Activated B cell treated with CpG ODN at 0.5 μM for 24 hours (primary cell): ENCODE results near the gene ADAMTS12. TPM values are rescaled to one million over a fixed set of nuclear protein-coding genes. Genes with fewer than 3 reads are reported as not detected.
"Not testable (repeated sequence)": the region's sequence is repeated elsewhere in the genome, so short reads cannot be mapped to it uniquely, and the experiment has no call there.

ENCODE experiments used
- ATAC-seq: fragments of 200-7000 bp; cut with Tn5 transposase; one replicate; pipeline ENCODE4 v1.10.0; 2021; ENCODE audit warnings: low read depth, mild to moderate bottlenecking, moderate library complexity
- CTCF ChIA-PET: fragments of 350-600 bp; sonication (Branson Sonifier 250); formaldehyde crosslinking; loops from one replicate; lab custom pipeline; 2021; ENCODE audit warnings: antibody characterized with exemption; lab: Charles Lee
- POLR2A ChIA-PET: fragments of 350-600 bp; sonication (Branson Sonifier 250); formaldehyde crosslinking; loops from one replicate; lab custom pipeline; 2021; ENCODE audit warnings: antibody characterized with exemption; lab: Charles Lee
- DNase-seq: peaks from one replicate; pipeline ENCODE4 v3.0.0; 2022
- H3K27ac Mint-ChIP-seq: one replicate; pipeline ENCODE4 v1.8.0; 2020; ENCODE audit warnings: mixed read lengths
- H3K27me3 Mint-ChIP-seq: one replicate; pipeline ENCODE4 v1.8.0; 2021; ENCODE audit warnings: mixed read lengths
- H3K36me3 Mint-ChIP-seq: one replicate; pipeline ENCODE4 v1.8.0; 2021; ENCODE audit warnings: low read depth, mixed read lengths
- H3K4me1 Mint-ChIP-seq: one replicate; pipeline ENCODE4 v1.8.0; 2021; ENCODE audit warnings: mixed read lengths
- H3K4me3 Mint-ChIP-seq: one replicate; pipeline ENCODE4 v1.8.0; 2020; ENCODE audit warnings: mild to moderate bottlenecking, mixed read lengths
- H3K9me3 Mint-ChIP-seq: one replicate; pipeline ENCODE4 v1.8.0; 2020; ENCODE audit warnings: mixed read lengths
- CTCF ChIP-seq: fragments of 200-600 bp; IDR thresholded peaks from one replicate; pipeline ENCODE4 v1.8.0; 2022; ENCODE audit warnings: antibody characterized with exemption, mild to moderate bottlenecking
- intact Hi-C: fragments of 100-400 bp; cut with micrococcal nuclease; formaldehyde crosslinking; loops from one replicate; pipeline ENCODE4 v1.15.1; 2024
- total RNA-seq: library from RNA; stranded (reverse); gene quantifications from 2 replicates; pipeline ENCODE4 v1.2.3, GENCODE V29; 2022

The ADAMTS12 gene
- total RNA-seq, 1 donor from 2014 or later, result not detected

GRCh38 chr5:33885679-33886078 is 6.1 kb downstream of the ADAMTS12 start:
- intact Hi-C loops, result no loop called here
- no peaks in the 10 kb centered on the region for H3K9me3 Mint-ChIP-seq

GRCh38 chr5:33883482-33883881 is 8.3 kb downstream of the ADAMTS12 start:
- POLR2A ChIA-PET, result no interaction called here
- no peaks in the 10 kb centered on the region for H3K4me1 Mint-ChIP-seq
- peaks cover 3% of the 10 kb centered on the region for H3K27me3 Mint-ChIP-seq
- no peaks in the 10 kb centered on the region for H3K9me3 Mint-ChIP-seq
- CTCF ChIA-PET, result no interaction called here
- intact Hi-C loops, result no loop called here
- TF ChIP-seq CTCF, result no peak
- ATAC-seq, result no peak
- no peak overlapping the region for H3K27ac Mint-ChIP-seq
- DNase-seq, result no peak
- H3K36me3 Mint-ChIP-seq, result no peaks in the 10 kb centered on the region
- H3K4me3 Mint-ChIP-seq, result no peak overlapping the region

More at GRCh38 chr5:33885679-33886078, 6.1 kb downstream of the ADAMTS12 start:
- DNase-seq, result no peak
- no peaks in the 10 kb centered on the region for H3K4me1 Mint-ChIP-seq
- peaks cover 12% of the 10 kb centered on the region for H3K27me3 Mint-ChIP-seq
- no peaks in the 10 kb centered on the region for H3K36me3 Mint-ChIP-seq
- ChIA-PET POLR2A (no interaction called here), CTCF (no interaction called here)
- H3K27ac Mint-ChIP-seq, result no peak overlapping the region
- TF ChIP-seq CTCF, result no peak
- no peak for ATAC-seq
- H3K4me3 Mint-ChIP-seq, result no peak overlapping the region

- TF ChIP-seq CTCF, result no peak
- intact Hi-C loops, result no loop called here
- Mint-ChIP-seq H3K36me3 (no peaks in the 10 kb centered on the region), H3K27me3 (peaks cover 2% of the 10 kb centered on the region), H3K4me3 (no peak overlapping the region), H3K4me1 (no peaks in the 10 kb centered on the region), H3K9me3 (no peaks in the 10 kb centered on the region), H3K27ac (no peak overlapping the region)
- ATAC-seq, result no peak
- ChIA-PET POLR2A (no interaction called here), CTCF (no interaction called here)
- DNase-seq, result no peak
These were observed 11.5 kb downstream of the ADAMTS12 start for GRCh38 chr5:33880319-33880718.

GRCh38 chr5:33877449-33877848 is 14.3 kb downstream of the ADAMTS12 start:
- no peak for DNase-seq
- Mint-ChIP-seq H3K27ac (no peak overlapping the region), H3K4me3 (no peak overlapping the region), H3K4me1 (no peaks in the 10 kb centered on the region), H3K36me3 (no peaks in the 10 kb centered on the region), H3K9me3 (peaks cover 3% of the 10 kb centered on the region), H3K27me3 (no peaks in the 10 kb centered on the region)
- TF ChIP-seq CTCF, result no peak
- ChIA-PET POLR2A (no interaction called here), CTCF (no interaction called here)
- intact Hi-C loops, result no loop called here
- ATAC-seq, result no peak

- no peak for ATAC-seq
- no peak for DNase-seq
- Mint-ChIP-seq H3K4me3 (no peak overlapping the region), H3K4me1 (no peaks in the 10 kb centered on the region), H3K36me3 (no peaks in the 10 kb centered on the region), H3K9me3 (peaks cover 26% of the 10 kb centered on the region), H3K27ac (no peak overlapping the region), H3K27me3 (no peaks in the 10 kb centered on the region)
- POLR2A ChIA-PET, result no interaction called here
- intact Hi-C loops, result no loop called here
- TF ChIP-seq CTCF, result no peak
- CTCF ChIA-PET, result no interaction called here
These were observed 24.5 kb downstream of the ADAMTS12 start for GRCh38 chr5:33867241-33867640.

- H3K4me1 Mint-ChIP-seq, CTCF ChIA-PET, H3K9me3 Mint-ChIP-seq, POLR2A ChIA-PET, ATAC-seq, H3K4me3 Mint-ChIP-seq, H3K36me3 Mint-ChIP-seq, DNase-seq, H3K27me3 Mint-ChIP-seq, intact Hi-C loops, H3K27ac Mint-ChIP-seq: not testable (repeated sequence)
These were observed 32.6 kb downstream of the ADAMTS12 start for GRCh38 chr5:33859177-33859576.
